ENCODE data around the gene PCK1.

DNA sequence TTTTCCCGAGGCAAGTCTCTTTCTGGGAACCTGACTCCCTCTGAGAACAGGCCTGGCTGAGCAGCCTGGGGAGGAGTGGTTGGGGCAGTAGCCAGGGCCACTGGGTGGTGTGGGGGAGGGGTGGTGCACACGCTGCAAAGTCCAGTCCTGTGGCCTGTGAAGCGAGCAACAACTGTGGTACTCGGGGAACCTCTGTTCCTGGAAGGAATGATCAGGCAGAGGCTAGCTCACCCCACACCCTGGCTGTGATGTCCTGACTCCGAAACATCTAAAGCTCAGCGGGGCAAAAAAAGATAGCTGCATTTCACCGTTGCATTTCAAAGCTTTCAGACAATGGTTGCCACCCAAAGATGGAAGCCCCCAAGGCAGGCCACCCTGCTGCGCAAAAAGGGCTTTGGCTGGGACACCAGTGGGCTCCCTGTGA is 25.5 kb downstream of the PCK1 start:
- TF ChIP-seq, protein P1, sequence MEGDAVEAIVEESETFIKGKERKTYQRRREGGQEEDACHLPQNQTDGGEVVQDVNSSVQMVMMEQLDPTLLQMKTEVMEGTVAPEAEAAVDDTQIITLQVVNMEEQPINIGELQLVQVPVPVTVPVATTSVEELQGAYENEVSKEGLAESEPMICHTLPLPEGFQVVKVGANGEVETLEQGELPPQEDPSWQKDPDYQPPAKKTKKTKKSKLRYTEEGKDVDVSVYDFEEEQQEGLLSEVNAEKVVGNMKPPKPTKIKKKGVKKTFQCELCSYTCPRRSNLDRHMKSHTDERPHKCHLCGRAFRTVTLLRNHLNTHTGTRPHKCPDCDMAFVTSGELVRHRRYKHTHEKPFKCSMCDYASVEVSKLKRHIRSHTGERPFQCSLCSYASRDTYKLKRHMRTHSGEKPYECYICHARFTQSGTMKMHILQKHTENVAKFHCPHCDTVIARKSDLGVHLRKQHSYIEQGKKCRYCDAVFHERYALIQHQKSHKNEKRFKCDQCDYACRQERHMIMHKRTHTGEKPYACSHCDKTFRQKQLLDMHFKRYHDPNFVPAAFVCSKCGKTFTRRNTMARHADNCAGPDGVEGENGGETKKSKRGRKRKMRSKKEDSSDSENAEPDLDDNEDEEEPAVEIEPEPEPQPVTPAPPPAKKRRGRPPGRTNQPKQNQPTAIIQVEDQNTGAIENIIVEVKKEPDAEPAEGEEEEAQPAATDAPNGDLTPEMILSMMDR (IDR thresholded peaks at IDR 0.05 in 4 of 5, conservative IDR thresholded peaks at IDR 0.05 in 1 of 5), result no peak
- TF ChIP-seq POLR2A (IDR thresholded peaks at IDR 0.05), result no peak

Data from gastrocnemius medialis (tissue), 4 donors.